Endothelial cell (in vitro differentiated cells): Measurements from ENCODE around the gene DOK6. TPM values are rescaled to one million over a fixed set of nuclear protein-coding genes. Genes with fewer than 3 reads are reported as not detected.

ENCODE experiments used
- DNase-seq: peaks from one replicate; pipeline ENCODE4 v3.0.0; 2021; ENCODE audit warnings: low spot score
- H3K27ac Mint-ChIP-seq: one replicate; pipeline ENCODE4 v1.8.0; 2021; ENCODE audit warnings: mixed read lengths, inconsistent platforms; ENCODE audit not compliant: unreplicated experiment
- H3K27me3 Mint-ChIP-seq: one replicate; pipeline ENCODE4 v1.8.0; 2021; ENCODE audit warnings: mild to moderate bottlenecking, moderate library complexity, mixed read lengths, inconsistent platforms; ENCODE audit not compliant: unreplicated experiment
- H3K36me3 Mint-ChIP-seq: one replicate; pipeline ENCODE4 v1.8.0; 2021; ENCODE audit warnings: mild to moderate bottlenecking, low read depth, mixed read lengths, inconsistent platforms; ENCODE audit not compliant: unreplicated experiment
- H3K4me1 Mint-ChIP-seq: one replicate; pipeline ENCODE4 v1.8.0; 2021; ENCODE audit warnings: mild to moderate bottlenecking, mixed read lengths, inconsistent platforms; ENCODE audit not compliant: unreplicated experiment
- H3K4me3 Mint-ChIP-seq: one replicate; pipeline ENCODE4 v1.8.0; 2021; ENCODE audit warnings: mild to moderate bottlenecking, mixed read lengths, inconsistent platforms; ENCODE audit not compliant: unreplicated experiment
- H3K9me3 Mint-ChIP-seq: one replicate; pipeline ENCODE4 v1.8.0; 2021; ENCODE audit warnings: mixed read lengths, inconsistent platforms; ENCODE audit not compliant: unreplicated experiment
- CTCF ChIP-seq: fragments of 200-600 bp; sonication (generic); IDR thresholded peaks from one replicate; pipeline ENCODE4 v1.5.0; 2021; ENCODE audit warnings: antibody characterized with exemption; ENCODE audit not compliant: unreplicated experiment
- total RNA-seq: library from RNA; stranded (reverse); fragmentation: NEBNext Ultra II Directional; extraction: Animal tissue kit (Norgen Biotek cat#: 25700); gene quantifications from one replicate; pipeline ENCODE4 v1.2.1, GENCODE V29; 2021; ENCODE audit not compliant: unreplicated experiment

Gene DOK6
- total RNA-seq, 1 donor from 2014 or later = 2.2 TPM

GRCh38 chr18:69689121-69689759, 288.6 kb downstream of the DOK6 start:
- TF ChIP-seq CTCF = no peak
- H3K27ac Mint-ChIP-seq = no peak overlapping the region
- no peak for DNase-seq
- no peak overlapping the region for H3K4me3 Mint-ChIP-seq
- no peaks in the 10 kb centered on the region for H3K36me3 Mint-ChIP-seq
- H3K9me3 Mint-ChIP-seq = no peaks in the 10 kb centered on the region
- H3K4me1 Mint-ChIP-seq = no peaks in the 10 kb centered on the region
- H3K27me3 Mint-ChIP-seq = no peaks in the 10 kb centered on the region

- no peaks in the 10 kb centered on the region for H3K9me3 Mint-ChIP-seq
- no peak overlapping the region for H3K27ac Mint-ChIP-seq
- H3K4me1 Mint-ChIP-seq = no peaks in the 10 kb centered on the region
- no peaks in the 10 kb centered on the region for H3K36me3 Mint-ChIP-seq
- H3K4me3 Mint-ChIP-seq = no peak overlapping the region
- DNase-seq = no peak
- no peak for TF ChIP-seq CTCF
- H3K27me3 Mint-ChIP-seq = no peaks in the 10 kb centered on the region
These were observed 290.5 kb downstream of the DOK6 start for GRCh38 chr18:69691008-69691760.

GRCh38 chr18:69697069-69697468, 296.4 kb downstream of the DOK6 start:
- Mint-ChIP-seq H3K27ac (no peak overlapping the region), H3K4me3 (no peak overlapping the region), H3K27me3 (no peaks in the 10 kb centered on the region), H3K36me3 (no peaks in the 10 kb centered on the region), H3K9me3 (no peaks in the 10 kb centered on the region), H3K4me1 (no peaks in the 10 kb centered on the region)
- DNase-seq = no peak
- no peak for TF ChIP-seq CTCF

- Mint-ChIP-seq H3K36me3 (no peaks in the 10 kb centered on the region), H3K9me3 (no peaks in the 10 kb centered on the region), H3K4me3 (no peak overlapping the region), H3K27ac (no peak overlapping the region), H3K4me1 (no peaks in the 10 kb centered on the region), H3K27me3 (no peaks in the 10 kb centered on the region)
- no peak for TF ChIP-seq CTCF
- DNase-seq = no peak
These were observed 297.0 kb downstream of the DOK6 start for GRCh38 chr18:69697689-69698088.

GRCh38 chr18:69701305-69701704, 300.6 kb downstream of the DOK6 start:
- H3K4me1 Mint-ChIP-seq = no peaks in the 10 kb centered on the region
- H3K27ac Mint-ChIP-seq = no peak overlapping the region

More at GRCh38 chr18:69701305-69701704, 300.6 kb downstream of the DOK6 start:
- Mint-ChIP-seq H3K9me3 (no peaks in the 10 kb centered on the region), H3K36me3 (no peaks in the 10 kb centered on the region), H3K4me3 (no peak overlapping the region), H3K27me3 (no peaks in the 10 kb centered on the region)
- DNase-seq = no peak
- TF ChIP-seq CTCF = no peak
